ENCODE results near the gene CFAP73.
A peak's percentile ranks its signal among the peaks of the same experiment; 100 is the strongest.

- TF ChIP-seq CTCF (IDR thresholded peaks at IDR 0.05) = peak in 1 of 3 experiments; percentile 35
- no peak for TF ChIP-seq POLR2A (IDR thresholded peaks at IDR 0.05)
Measured at GRCh38 chr12:113152835-113153814, 3.6 kb downstream of the CFAP73 start.
